Fibroblast of skin of scalp (primary cell): Measurements from ENCODE around the gene JAKMIP1.
A peak's percentile ranks its signal among the peaks of the same experiment; 100 is the strongest.

Experiments used
- DNase-seq: peaks from one replicate; pipeline ENCODE4 v3.0.0-alpha.2; 2013

Gene JAKMIP1

DNA sequence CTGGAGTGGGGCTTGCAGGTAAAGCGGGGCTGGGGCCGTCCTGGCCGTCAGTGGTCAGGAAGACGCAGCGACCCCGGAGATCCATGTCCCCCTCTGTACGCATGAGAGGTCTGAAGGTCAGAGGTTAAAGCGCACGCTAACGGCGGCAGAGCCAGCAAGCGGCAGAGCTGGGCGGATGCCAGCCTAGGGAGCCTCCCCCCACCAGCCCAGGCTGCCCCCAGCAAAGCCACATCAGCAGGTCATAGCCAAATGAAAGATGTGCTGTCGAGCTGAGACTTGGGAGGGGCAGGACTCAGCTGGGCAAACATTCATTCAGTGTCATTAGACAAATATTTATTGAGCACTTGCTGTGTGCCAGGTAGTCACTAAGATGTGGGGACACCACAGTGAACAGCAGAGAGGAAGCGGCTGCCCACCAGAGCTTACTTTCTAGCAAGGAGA is 593 bp upstream of the JAKMIP1 start:
- no peak for DNase-seq

DNA sequence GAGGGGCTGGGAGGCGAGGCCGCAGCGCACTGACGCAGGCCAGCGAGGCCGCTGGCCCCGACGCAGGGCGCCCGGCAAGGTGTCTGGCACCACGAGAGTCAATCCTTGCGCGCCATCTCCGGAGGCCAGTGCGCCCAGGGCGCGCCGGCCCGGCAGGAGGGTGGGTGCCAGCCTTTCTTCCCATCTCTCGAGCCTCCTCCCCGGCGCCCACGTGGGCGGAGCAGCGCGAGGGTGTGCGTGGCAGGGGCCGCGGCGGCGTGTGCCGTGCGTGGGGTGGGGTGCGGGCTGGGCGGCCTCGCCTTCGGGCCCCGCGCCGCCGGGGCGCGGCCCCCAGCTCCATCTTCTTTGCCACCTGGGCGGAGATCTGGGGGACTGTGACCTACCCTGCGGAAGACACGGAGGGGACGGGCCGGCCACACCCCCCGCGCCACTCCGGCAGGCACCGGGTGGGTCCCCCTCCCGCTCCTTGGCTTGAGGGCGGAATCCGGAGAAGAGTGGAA is 877 bp downstream of the JAKMIP1 start:
- DNase-seq: no peak

DNA sequence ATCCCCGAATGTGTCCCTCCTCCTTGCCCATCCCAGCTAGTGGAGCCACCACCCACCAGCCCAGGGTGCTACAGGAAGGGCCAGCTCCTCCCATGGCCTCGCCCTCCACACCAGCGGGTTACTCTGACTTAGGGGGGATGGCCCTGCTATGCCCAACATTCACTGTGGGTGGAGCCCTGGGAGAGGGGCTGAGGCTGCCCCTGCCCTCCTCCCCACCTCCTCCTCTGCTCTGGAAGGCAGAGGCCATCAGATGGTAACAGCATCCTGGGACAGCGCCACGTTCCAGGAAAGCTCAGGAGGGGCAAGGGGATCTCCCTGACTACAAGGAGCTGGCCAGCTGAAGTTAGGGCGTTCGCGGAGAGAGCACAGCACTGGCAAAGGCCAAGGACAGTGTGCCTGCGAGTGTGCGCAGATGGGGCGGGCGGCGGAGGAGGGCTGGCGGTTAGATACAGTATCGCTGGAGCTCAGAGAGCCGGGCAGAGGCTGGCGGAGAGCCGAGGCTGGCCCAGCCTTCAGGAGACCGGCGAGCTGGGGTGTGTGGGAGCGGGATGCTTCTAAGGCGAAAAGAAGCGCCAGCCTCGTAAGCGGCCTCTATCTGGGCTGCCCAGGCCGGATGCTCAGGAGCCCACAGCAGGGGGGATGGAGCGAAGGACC is 1.5 kb downstream of the JAKMIP1 start:
- no peak for DNase-seq

GRCh38 chr4:6198278-6198677 is 2.1 kb downstream of the JAKMIP1 start:
- DNase-seq: no peak

DNA sequence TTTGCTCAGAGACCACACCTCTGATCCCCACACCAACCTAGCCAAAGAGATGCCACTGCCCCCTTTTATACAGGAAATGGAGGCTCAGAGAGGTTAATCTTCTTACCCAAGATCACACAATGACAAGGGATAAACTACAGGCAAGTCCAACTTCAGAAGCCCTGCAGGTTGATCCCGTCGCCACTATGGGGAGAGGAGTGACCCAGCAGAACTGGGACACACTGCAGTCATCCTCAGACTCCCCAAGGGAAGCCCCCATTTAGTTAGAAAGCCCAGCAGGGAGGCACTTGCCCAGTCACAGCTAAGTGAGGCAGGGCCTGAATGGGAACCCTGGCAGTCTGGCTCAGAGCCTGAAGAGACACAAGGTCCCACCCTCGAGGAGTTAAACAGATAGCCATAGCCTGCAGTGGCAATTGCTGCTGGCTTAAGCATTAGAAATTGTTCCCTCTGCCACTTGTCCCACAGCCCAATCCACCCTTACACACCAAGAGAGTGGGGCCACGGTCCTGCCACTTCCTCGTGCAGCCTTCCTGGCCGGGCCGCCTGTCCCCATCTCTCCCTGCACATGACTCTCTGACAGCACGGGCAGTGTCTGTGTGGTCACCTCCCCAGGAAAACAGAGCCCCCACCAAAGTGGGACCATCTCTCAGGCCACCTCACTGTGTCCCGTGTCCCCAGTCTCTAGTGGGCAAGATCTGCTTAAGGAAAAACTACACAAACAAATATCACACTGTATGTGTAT is 2.7 kb downstream of the JAKMIP1 start:
- DNase-seq: no peak

DNA sequence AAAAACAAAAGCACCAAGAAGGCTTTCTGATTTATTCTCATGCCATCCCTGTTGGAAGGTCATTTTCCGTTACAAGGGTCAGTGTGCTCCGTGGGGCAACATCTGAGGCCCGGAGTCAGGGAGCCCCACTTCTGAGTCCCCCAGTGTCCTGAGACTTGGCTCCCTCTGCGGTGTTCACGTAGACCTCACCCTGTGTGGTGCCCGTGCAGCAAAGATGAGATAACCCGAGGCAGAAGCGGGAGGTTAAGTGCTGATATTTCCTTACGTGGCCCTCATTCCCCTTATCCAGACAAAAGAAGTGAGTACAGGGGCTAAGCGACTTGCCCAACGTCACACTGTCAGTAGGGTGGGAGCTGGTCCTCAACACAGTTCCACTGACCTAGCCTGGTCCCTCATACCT is 3.5 kb downstream of the JAKMIP1 start:
- DNase-seq: no peak

GRCh38 chr4:6196324-6196723 is 4.0 kb downstream of the JAKMIP1 start:
- DNase-seq: no peak

- DNase-seq: no peak
Measured at GRCh38 chr4:6195602-6196319, 4.6 kb downstream of the JAKMIP1 start.

GRCh38 chr4:6194458-6195195 is 5.7 kb downstream of the JAKMIP1 start:
- no peak for DNase-seq

DNA sequence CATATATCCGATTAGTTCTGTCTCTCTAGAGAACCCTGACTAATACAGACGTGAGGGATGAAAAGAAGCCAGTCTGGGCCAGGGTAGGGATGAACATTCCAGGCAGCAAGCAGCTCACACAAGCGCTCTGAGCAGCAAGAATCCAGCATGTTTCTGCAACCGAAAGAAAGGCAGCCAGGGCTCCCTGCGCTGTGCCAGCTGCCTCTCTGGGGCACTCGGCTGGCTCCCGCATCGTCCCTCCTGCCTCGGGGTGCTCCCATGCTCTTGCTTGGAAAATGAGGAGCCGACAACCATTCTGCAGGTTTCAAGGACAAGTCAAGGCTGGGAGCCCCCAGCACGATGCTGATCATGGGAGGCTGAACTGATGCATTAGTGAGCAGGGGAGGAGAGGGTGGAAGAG is 7.0 kb downstream of the JAKMIP1 start:
- no peak for DNase-seq

DNA sequence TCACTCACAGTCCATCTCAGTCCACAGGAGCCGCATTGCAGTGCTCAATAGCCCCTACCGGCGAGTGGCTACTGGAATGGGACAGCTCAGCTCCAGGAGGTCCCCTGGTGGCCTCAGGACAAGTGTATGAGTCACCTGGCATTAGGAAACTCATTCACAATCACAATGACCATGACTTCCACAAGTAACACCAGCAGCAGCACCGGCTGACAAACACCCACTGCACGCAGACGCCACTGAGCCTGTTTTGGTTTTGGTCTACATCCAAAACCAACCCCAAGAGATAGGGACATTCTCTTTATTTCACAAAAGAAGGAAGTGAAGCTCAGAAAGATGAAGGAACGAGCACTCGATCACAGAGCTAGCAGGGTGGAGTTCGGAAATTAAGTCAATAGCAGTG is 8.1 kb downstream of the JAKMIP1 start:
- DNase-seq: no peak

DNA sequence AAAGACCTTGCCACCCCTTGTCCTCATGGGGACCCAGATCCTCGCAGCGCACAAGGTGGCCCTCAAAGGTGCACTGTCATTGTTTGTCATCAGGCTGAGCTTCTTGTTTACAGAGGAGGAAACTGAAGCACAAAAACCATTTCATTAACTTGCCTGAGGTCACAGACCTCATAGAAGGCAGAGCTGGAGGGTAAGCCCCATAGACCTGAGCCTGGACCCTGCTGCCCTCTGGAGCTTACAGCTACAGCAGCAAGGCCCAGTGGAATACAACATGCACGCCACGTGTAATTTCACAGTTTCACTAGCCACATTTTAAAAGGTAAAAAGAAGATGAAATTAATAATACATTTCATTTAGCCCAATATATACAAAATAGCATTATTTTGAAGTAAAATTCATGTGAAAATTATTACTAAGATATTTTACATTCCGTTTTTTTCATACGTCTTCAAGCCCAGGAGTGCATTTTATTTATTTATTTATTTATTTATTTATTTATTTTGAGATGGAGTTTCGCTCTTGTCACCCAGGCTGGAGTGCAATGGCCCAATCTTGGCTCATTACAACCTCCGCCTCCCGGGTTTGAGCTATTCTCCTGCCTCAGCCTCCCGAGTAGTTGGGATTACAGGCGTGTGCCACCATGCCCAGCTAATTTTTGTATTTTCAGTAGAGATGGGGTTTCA is 8.8 kb downstream of the JAKMIP1 start:
- DNase-seq: no peak

DNA sequence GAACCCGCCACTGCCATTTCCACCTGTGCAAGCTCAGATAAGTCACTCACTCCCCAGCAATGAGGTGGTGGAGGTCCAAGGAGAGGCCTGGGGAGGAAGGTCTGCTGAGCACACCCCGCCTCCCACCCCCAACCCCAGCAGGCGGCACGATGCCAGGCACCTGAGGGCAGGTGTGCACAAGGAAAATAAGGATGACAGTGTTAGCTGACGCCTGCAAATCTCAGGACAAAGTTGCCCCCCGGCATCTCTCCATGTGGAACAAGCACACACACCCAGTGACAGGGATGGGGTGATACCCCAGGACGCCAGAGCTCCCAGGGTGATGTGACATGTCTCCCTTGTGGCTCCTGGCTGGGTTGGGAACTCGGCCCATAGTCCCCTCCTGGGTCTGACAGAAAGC is 9.9 kb downstream of the JAKMIP1 start:
- DNase-seq: no peak

DNA sequence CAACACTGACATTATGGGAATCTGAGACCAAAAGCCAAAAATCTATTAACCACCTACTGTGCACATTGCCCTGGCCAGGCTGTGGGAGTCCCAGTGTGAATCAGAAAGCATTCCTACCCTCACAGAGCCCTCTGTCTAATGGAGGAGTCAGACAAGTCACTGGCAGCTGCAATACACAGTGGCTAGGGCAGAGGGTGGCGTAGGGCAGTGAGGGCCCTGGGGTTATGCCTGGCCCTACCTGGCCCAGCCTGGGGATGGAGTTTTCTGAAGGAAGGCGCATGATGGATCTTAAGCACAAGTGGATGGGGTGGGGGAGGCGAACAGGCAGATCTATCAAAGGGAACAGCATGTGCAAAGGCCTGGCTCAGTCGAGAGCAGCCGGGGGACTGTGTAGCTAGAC is 10.8 kb downstream of the JAKMIP1 start:
- no peak for DNase-seq

GRCh38 chr4:6188687-6189305 is 11.6 kb downstream of the JAKMIP1 start:
- peak; percentile 14 for DNase-seq

GRCh38 chr4:6184169-6184568 is 16.2 kb downstream of the JAKMIP1 start:
- no peak for DNase-seq

DNA sequence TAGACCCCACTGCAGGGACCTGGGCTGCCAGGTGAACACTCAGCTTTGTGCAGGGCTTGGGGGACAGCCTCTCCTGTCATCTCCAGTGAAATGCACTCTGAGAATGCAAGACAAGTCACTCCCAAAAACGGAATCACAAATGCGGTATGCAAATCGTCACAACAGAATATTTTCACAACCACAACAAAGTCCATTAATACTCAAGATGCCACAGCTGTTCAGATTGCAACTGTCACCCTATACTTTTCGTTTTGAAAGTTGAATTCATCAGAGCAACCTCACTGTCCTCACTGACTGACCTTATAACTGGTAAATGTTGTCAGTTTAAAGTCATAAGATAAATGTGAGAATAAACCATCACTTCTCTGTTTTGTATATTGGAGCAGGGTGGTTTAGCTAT is 16.6 kb downstream of the JAKMIP1 start:
- no peak for DNase-seq

DNA sequence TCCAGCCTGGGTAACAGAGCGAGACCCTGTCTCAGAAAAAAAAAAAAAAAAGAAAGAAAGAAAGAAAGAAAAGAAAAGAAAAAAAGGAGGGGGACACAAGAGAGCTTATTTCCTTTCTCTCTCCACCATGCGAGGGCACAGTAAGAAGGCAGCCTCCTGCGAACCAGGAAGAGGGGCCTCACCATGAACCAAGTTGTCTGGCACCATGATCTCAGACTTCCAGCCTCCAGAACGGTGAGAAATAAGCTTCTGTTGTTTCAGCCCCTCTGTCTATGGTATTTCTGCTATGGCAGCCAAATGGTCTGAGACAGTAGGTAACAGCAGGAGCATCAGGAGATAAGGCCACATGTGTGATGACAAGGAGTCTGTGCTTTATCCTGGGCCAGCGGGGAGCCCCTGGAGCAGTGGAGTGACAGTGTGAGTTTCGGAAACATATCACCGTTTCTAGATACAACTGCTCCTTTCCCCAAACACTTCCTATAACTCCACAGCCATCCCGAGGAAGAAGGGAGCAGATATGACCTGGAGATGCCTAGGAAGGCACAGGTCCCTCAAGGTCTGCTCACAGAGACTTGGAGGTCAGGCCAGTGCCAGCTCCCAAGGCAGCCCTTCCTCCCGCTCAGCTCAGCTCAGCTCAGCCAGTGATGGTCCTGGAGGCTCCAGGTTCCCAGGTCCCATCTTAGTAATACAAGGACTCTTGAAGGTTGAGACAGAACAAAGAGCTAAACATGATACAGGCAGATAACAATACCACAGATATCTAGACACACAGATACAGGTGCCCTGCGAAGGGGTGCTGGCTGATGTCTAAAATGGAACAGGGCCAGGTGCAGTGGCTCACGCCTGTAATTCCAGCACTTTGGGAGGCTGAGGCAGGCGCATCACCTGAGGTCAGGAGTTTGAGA is 17.7 kb downstream of the JAKMIP1 start:
- DNase-seq: no peak

GRCh38 chr4:6180841-6181631 is 19.3 kb downstream of the JAKMIP1 start:
- DNase-seq: no peak

GRCh38 chr4:6179362-6179761 is 21.0 kb downstream of the JAKMIP1 start:
- no peak for DNase-seq
